Measurements from ENCODE around the gene LRRC2. TPM values are rescaled to one million over a fixed set of nuclear protein-coding genes. Genes with fewer than 3 reads are reported as not detected.
"Not testable (repeated sequence)": the region's sequence is repeated elsewhere in the genome, so short reads cannot be mapped to it uniquely, and the experiment has no call there.

The LRRC2 gene
- polyA plus RNA-seq, 1 donor = 0.72 TPM

- DNase-seq = no peak
- H3K4me3 ChIP-seq (ENCODE audit: low read length) = no peak overlapping the region
- H3K36me3 ChIP-seq (ENCODE audit: control insufficient read depth, insufficient read depth, low read length) = no peaks in the 10 kb centered on the region
- H3K4me1 ChIP-seq (ENCODE audit: control insufficient read depth, insufficient read depth, low read length) = peaks cover 7% of the 10 kb centered on the region
- peaks cover 18% of the 10 kb centered on the region for H3K27me3 ChIP-seq (ENCODE audit: control insufficient read depth, insufficient read depth, low read length)
- H3K27ac ChIP-seq (ENCODE audit: low read length) = no peak overlapping the region
- no CpG with 5 or more reads among the region's 1 CpG for WGBS (ENCODE audit: insufficient coverage, low lambda C conversion rate)
- H3K9me3 ChIP-seq (ENCODE audit: control insufficient read depth, low read depth, low read length) = no peaks in the 10 kb centered on the region
Observed at GRCh38 chr3:46580675-46581074, 14.6 kb upstream of the LRRC2 start.

- Histone ChIP-seq H3K27ac (ENCODE audit: low read length) (no peak overlapping the region), H3K4me3 (ENCODE audit: low read length) (no peak overlapping the region), H3K9me3 (ENCODE audit: control insufficient read depth, low read depth, low read length) (no peaks in the 10 kb centered on the region), H3K27me3 (ENCODE audit: control insufficient read depth, insufficient read depth, low read length) (peaks cover 24% of the 10 kb centered on the region), H3K36me3 (ENCODE audit: control insufficient read depth, insufficient read depth, low read length) (no peaks in the 10 kb centered on the region), H3K4me1 (ENCODE audit: control insufficient read depth, insufficient read depth, low read length) (peaks cover 16% of the 10 kb centered on the region)
- DNase-seq = no peak
- WGBS (ENCODE audit: insufficient coverage, low lambda C conversion rate) = no CpG with 5 or more reads among the region's 14 CpGs
Observed at GRCh38 chr3:46579756-46580286, 13.7 kb upstream of the LRRC2 start.

GRCh38 chr3:46578973-46579755 is 13.1 kb upstream of the LRRC2 start:
- Histone ChIP-seq H3K9me3 (ENCODE audit: control insufficient read depth, low read depth, low read length) (no peaks in the 10 kb centered on the region), H3K36me3 (ENCODE audit: control insufficient read depth, insufficient read depth, low read length) (no peaks in the 10 kb centered on the region), H3K4me1 (ENCODE audit: control insufficient read depth, insufficient read depth, low read length) (peaks cover 22% of the 10 kb centered on the region), H3K4me3 (ENCODE audit: low read length) (no peak overlapping the region), H3K27me3 (ENCODE audit: control insufficient read depth, insufficient read depth, low read length) (peaks cover 25% of the 10 kb centered on the region), H3K27ac (ENCODE audit: low read length) (no peak overlapping the region)
- WGBS (ENCODE audit: insufficient coverage, low lambda C conversion rate) = no CpG with 5 or more reads among the region's 10 CpGs
- no peak for DNase-seq

- not testable (repeated sequence) for H3K4me3 ChIP-seq (ENCODE audit: low read length); H3K9me3 ChIP-seq (ENCODE audit: control insufficient read depth, low read depth, low read length); H3K36me3 ChIP-seq (ENCODE audit: control insufficient read depth, insufficient read depth, low read length); H3K27ac ChIP-seq (ENCODE audit: low read length); DNase-seq
- H3K4me1 ChIP-seq (ENCODE audit: control insufficient read depth, insufficient read depth, low read length) = peaks cover 22% of the 10 kb centered on the region
- peaks cover 25% of the 10 kb centered on the region for H3K27me3 ChIP-seq (ENCODE audit: control insufficient read depth, insufficient read depth, low read length)
- WGBS (ENCODE audit: insufficient coverage, low lambda C conversion rate) = 90% methylated on average over 2 of the region's 18 CpGs
Observed at GRCh38 chr3:46577580-46578249, 11.6 kb upstream of the LRRC2 start.

- Histone ChIP-seq H3K9me3 (ENCODE audit: control insufficient read depth, low read depth, low read length) (no peaks in the 10 kb centered on the region), H3K27me3 (ENCODE audit: control insufficient read depth, insufficient read depth, low read length) (peaks cover 25% of the 10 kb centered on the region), H3K36me3 (ENCODE audit: control insufficient read depth, insufficient read depth, low read length) (no peaks in the 10 kb centered on the region), H3K4me1 (ENCODE audit: control insufficient read depth, insufficient read depth, low read length) (peaks cover 22% of the 10 kb centered on the region), H3K4me3 (ENCODE audit: low read length) (peak overlapping the region; percentile 17), H3K27ac (ENCODE audit: low read length) (no peak overlapping the region)
- peak in 1 of 2 donors; percentile 62 for DNase-seq
- no CpG with 5 or more reads among the region's 21 CpGs for WGBS (ENCODE audit: insufficient coverage, low lambda C conversion rate)
Observed at GRCh38 chr3:46576879-46577278, 10.8 kb upstream of the LRRC2 start.

GRCh38 chr3:46576386-46576785 is 10.3 kb upstream of the LRRC2 start:
- peaks cover 25% of the 10 kb centered on the region for H3K27me3 ChIP-seq (ENCODE audit: control insufficient read depth, insufficient read depth, low read length)
- no peak overlapping the region for H3K27ac ChIP-seq (ENCODE audit: low read length)
- peaks cover 22% of the 10 kb centered on the region for H3K4me1 ChIP-seq (ENCODE audit: control insufficient read depth, insufficient read depth, low read length)
- DNase-seq = no peak
- no peaks in the 10 kb centered on the region for H3K9me3 ChIP-seq (ENCODE audit: control insufficient read depth, low read depth, low read length)
- H3K36me3 ChIP-seq (ENCODE audit: control insufficient read depth, insufficient read depth, low read length) = no peaks in the 10 kb centered on the region
- H3K4me3 ChIP-seq (ENCODE audit: low read length) = peak overlapping the region; percentile 17
- 92% methylated on average over 3 of the region's 10 CpGs for WGBS (ENCODE audit: insufficient coverage, low lambda C conversion rate)

- DNase-seq = no peak
- H3K27ac ChIP-seq (ENCODE audit: low read length) = no peak overlapping the region
- WGBS (ENCODE audit: insufficient coverage, low lambda C conversion rate) = no CpG with 5 or more reads among the region's 11 CpGs
- H3K9me3 ChIP-seq (ENCODE audit: control insufficient read depth, low read depth, low read length) = no peaks in the 10 kb centered on the region
- H3K27me3 ChIP-seq (ENCODE audit: control insufficient read depth, insufficient read depth, low read length) = peaks cover 25% of the 10 kb centered on the region
- H3K36me3 ChIP-seq (ENCODE audit: control insufficient read depth, insufficient read depth, low read length) = no peaks in the 10 kb centered on the region
- no peak overlapping the region for H3K4me3 ChIP-seq (ENCODE audit: low read length)
- H3K4me1 ChIP-seq (ENCODE audit: control insufficient read depth, insufficient read depth, low read length) = peaks cover 22% of the 10 kb centered on the region
Observed at GRCh38 chr3:46575577-46576222, 9.6 kb upstream of the LRRC2 start.

GRCh38 chr3:46574881-46575576 is 8.9 kb upstream of the LRRC2 start:
- no peak overlapping the region for H3K4me3 ChIP-seq (ENCODE audit: low read length)
- 100% methylated on average over 2 of the region's 5 CpGs for WGBS (ENCODE audit: insufficient coverage, low lambda C conversion rate)
- DNase-seq = no peak
- H3K9me3 ChIP-seq (ENCODE audit: control insufficient read depth, low read depth, low read length) = no peaks in the 10 kb centered on the region
- peaks cover 25% of the 10 kb centered on the region for H3K27me3 ChIP-seq (ENCODE audit: control insufficient read depth, insufficient read depth, low read length)
- no peak overlapping the region for H3K27ac ChIP-seq (ENCODE audit: low read length)
- H3K36me3 ChIP-seq (ENCODE audit: control insufficient read depth, insufficient read depth, low read length) = no peaks in the 10 kb centered on the region
- peaks cover 22% of the 10 kb centered on the region for H3K4me1 ChIP-seq (ENCODE audit: control insufficient read depth, insufficient read depth, low read length)

- no CpG with 5 or more reads among the region's 2 CpGs for WGBS (ENCODE audit: insufficient coverage, low lambda C conversion rate)
- Histone ChIP-seq H3K9me3 (ENCODE audit: control insufficient read depth, low read depth, low read length) (no peaks in the 10 kb centered on the region), H3K27ac (ENCODE audit: low read length) (no peak overlapping the region), H3K27me3 (ENCODE audit: control insufficient read depth, insufficient read depth, low read length) (peaks cover 23% of the 10 kb centered on the region), H3K4me3 (ENCODE audit: low read length) (no peak overlapping the region), H3K36me3 (ENCODE audit: control insufficient read depth, insufficient read depth, low read length) (no peaks in the 10 kb centered on the region), H3K4me1 (ENCODE audit: control insufficient read depth, insufficient read depth, low read length) (peaks cover 22% of the 10 kb centered on the region)
- peak in 1 of 2 donors; percentile 36 for DNase-seq
Observed at GRCh38 chr3:46574243-46574646, 8.1 kb upstream of the LRRC2 start.

- H3K27me3 ChIP-seq (ENCODE audit: control insufficient read depth, insufficient read depth, low read length) = peaks cover 23% of the 10 kb centered on the region
- peaks cover 22% of the 10 kb centered on the region for H3K4me1 ChIP-seq (ENCODE audit: control insufficient read depth, insufficient read depth, low read length)
- H3K9me3 ChIP-seq (ENCODE audit: control insufficient read depth, low read depth, low read length) = no peaks in the 10 kb centered on the region
- no peak overlapping the region for H3K27ac ChIP-seq (ENCODE audit: low read length)
- no CpG with 5 or more reads among the region's 4 CpGs for WGBS (ENCODE audit: insufficient coverage, low lambda C conversion rate)
- DNase-seq = no peak
- H3K36me3 ChIP-seq (ENCODE audit: control insufficient read depth, insufficient read depth, low read length) = no peaks in the 10 kb centered on the region
- no peak overlapping the region for H3K4me3 ChIP-seq (ENCODE audit: low read length)
Observed at GRCh38 chr3:46573701-46574100, 7.6 kb upstream of the LRRC2 start.

Measured in large intestine (tissue), 3 donors.